ENCODE results near the gene RAB34. TPM values are rescaled to one million over a fixed set of nuclear protein-coding genes. Genes with fewer than 3 reads are reported as not detected.

Gene RAB34
- total RNA-seq, 1 experiment from 2014 or later, result 161 TPM

DNA sequence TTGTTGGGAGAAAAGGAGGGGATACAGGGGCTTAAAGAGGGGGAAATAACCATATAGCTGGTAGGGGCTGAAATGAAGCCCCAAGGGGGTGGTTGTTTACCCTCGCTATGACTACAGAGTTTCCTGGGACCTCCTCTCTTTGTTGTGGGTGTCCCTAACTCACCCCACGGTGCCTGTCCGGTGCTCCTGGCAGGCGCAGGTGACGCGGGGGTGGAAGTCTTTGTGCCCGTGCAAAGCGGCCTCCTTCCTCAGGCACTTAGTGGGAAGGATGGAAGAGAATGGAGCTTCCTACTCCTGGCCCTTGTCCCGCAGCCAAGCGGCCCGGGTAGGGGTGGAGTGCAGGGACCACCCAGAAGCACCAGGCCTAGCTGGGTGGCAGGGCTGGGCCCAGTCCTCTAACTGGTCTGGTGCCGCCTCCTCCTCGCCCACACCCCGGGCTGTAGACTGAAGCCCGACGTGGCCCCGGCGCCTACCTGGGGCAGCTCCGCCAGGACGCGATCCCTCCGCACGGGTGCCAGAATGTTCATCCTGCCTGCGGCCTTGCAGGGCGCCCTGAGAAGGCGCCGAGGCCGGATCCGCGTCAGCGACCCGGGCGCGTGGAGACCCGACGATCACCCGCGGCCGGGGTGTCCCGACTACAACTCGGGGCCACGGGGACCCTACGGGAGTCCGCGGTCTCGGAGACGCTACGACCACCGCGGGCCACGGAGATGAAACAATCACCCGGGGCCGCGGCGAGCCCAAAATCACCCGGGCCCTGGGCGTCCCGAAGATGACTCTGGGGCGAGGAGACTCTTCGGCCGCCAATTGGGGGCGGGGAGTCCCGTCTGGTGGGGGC lies 709 bp downstream of the RAB34 start:
- Histone ChIP-seq H3K27ac (peak overlapping the region; percentile 82), H3K4me1 (replicated peaks; ENCODE audit: insufficient read depth) (peaks cover 28% of the 10 kb centered on the region), H3F3A (ENCODE audit: insufficient read depth, low read depth) (peaks cover 66% of the 10 kb centered on the region), H3K27me3 (ENCODE audit: insufficient read depth, low read depth) (no peaks in the 10 kb centered on the region), H3K9me2 (ENCODE audit: insufficient read depth) (no peaks in the 10 kb centered on the region), H3K79me2 (ENCODE audit: low read depth) (peaks cover 53% of the 10 kb centered on the region), H3K9me3 (ENCODE audit: insufficient read depth, low read depth) (no peaks in the 10 kb centered on the region), H3K36me3 (ENCODE audit: low read depth) (peaks cover 23% of the 10 kb centered on the region), H3K4me2 (peak overlapping the region; percentile 97), H2AFZ (peak overlapping the region; percentile 91), H3K4me3 (peak overlapping the region; percentile 87), H4K20me1 (ENCODE audit: insufficient read depth) (peaks cover 13% of the 10 kb centered on the region)
- TF ChIP-seq, protein P1, sequence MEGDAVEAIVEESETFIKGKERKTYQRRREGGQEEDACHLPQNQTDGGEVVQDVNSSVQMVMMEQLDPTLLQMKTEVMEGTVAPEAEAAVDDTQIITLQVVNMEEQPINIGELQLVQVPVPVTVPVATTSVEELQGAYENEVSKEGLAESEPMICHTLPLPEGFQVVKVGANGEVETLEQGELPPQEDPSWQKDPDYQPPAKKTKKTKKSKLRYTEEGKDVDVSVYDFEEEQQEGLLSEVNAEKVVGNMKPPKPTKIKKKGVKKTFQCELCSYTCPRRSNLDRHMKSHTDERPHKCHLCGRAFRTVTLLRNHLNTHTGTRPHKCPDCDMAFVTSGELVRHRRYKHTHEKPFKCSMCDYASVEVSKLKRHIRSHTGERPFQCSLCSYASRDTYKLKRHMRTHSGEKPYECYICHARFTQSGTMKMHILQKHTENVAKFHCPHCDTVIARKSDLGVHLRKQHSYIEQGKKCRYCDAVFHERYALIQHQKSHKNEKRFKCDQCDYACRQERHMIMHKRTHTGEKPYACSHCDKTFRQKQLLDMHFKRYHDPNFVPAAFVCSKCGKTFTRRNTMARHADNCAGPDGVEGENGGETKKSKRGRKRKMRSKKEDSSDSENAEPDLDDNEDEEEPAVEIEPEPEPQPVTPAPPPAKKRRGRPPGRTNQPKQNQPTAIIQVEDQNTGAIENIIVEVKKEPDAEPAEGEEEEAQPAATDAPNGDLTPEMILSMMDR (conservative IDR thresholded peaks at IDR 0.05), result no peak
- no peak for TF ChIP-seq EZH2 (IDR thresholded peaks at IDR 0.05; ENCODE audit: low read depth)
- BruUV-seq (replicated peaks), result TSS peak; percentile 25
- intact Hi-C loops (cut with micrococcal nuclease; ENCODE audit: unreplicated experiment), result loop anchor here (5.0 kb wide), 1 partner anchor 185 kb away; the partner anchor contains the start of gene DHRS13
- ChIA-PET POLR2A (ENCODE audit: unreplicated experiment) (interaction anchor here (0.6 kb wide), 1 partner anchor 139 kb away, joined by 6 read pairs; no protein-coding TSS in a partner anchor), CTCF (interaction anchor here (0.7 kb wide), 1 partner anchor 401 kb away, joined by 3 read pairs; no protein-coding TSS in a partner anchor)
- peak in 1 of 2 experiments; percentile 25 for DNase-seq

DNA sequence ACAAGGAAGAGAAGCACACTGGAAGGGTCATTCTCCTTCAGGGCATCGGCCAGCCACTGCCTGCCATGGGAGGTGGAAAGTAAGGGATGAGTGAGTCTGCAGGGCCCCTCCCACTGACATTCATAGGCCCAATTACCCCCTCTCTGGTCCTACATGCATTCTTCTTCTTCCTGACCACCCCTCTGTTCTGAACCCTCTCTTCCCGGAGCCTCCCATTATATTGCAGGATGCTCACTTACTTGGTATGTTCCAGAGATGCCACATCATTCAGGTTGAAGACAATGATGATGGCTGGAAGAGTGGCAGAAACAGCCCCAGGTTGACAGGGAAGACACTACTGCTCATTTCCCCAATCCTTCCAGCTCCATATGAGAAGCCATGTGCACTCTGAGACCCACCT lies 2.5 kb downstream of the RAB34 start:
- H3K4me2 ChIP-seq, result 0 out of 2 replicates have a peak overlapping the region, but pooled peaks have one; percentile 97
- peaks cover 6% of the 10 kb centered on the region for H3K36me3 ChIP-seq (ENCODE audit: low read depth)
- POLR2A ChIA-PET (ENCODE audit: unreplicated experiment), result no interaction called here
- peaks cover 25% of the 10 kb centered on the region for H3K4me1 ChIP-seq (replicated peaks; ENCODE audit: insufficient read depth)
- no peak overlapping the region for H3K4me3 ChIP-seq
- CTCF ChIA-PET, result no interaction called here
- H3K9me3 ChIP-seq (ENCODE audit: insufficient read depth, low read depth), result no peaks in the 10 kb centered on the region
- peaks cover 36% of the 10 kb centered on the region for H3K79me2 ChIP-seq (ENCODE audit: low read depth)
- no TSS peak for BruUV-seq (replicated peaks)
- intact Hi-C loops (cut with micrococcal nuclease; ENCODE audit: unreplicated experiment), result loop anchor here (5.0 kb wide), 1 partner anchor 187 kb away; the partner anchor contains the start of gene DHRS13
- no peak for DNase-seq
- H3K9me2 ChIP-seq (ENCODE audit: insufficient read depth), result no peaks in the 10 kb centered on the region
- no peaks in the 10 kb centered on the region for H3K27me3 ChIP-seq (ENCODE audit: insufficient read depth, low read depth)
- H3F3A ChIP-seq (ENCODE audit: insufficient read depth, low read depth), result peaks cover 59% of the 10 kb centered on the region
- H4K20me1 ChIP-seq (ENCODE audit: insufficient read depth), result no peaks in the 10 kb centered on the region
- H2AFZ ChIP-seq, result no peak overlapping the region
- H3K27ac ChIP-seq, result no peak overlapping the region
- no peak for TF ChIP-seq EZH2 (IDR thresholded peaks at IDR 0.05; ENCODE audit: low read depth)
- TF ChIP-seq, protein P1 (conservative IDR thresholded peaks at IDR 0.05), result no peak

DNA sequence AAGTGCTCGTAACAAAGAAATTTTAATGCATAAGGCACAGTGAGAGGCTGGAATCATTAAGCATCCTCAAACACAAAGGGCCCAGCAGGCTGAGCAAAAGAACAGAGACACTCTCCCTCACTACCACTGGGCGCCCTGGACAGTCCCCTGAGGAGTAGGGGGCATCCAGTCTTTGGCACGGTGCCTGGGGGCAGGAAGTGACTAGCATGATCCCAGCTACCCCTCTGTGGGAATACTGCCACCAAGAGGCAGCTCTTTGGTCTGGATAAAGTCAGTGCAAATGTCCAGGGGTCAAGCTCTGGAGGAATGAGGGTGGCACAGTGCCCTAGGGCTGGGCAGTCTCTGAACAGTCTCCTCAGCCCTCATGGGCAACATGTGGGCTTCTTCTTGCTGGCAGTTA lies 3.4 kb downstream of the RAB34 start:
- BruUV-seq (replicated peaks), result no TSS peak
- TF ChIP-seq, protein P1 (conservative IDR thresholded peaks at IDR 0.05), result no peak
- no peak for TF ChIP-seq EZH2 (IDR thresholded peaks at IDR 0.05; ENCODE audit: low read depth)
- H3K79me2 ChIP-seq (ENCODE audit: low read depth), result peaks cover 31% of the 10 kb centered on the region
- POLR2A ChIA-PET (ENCODE audit: unreplicated experiment), result no interaction called here
- no peaks in the 10 kb centered on the region for H3K9me3 ChIP-seq (ENCODE audit: insufficient read depth, low read depth)
- H3K9me2 ChIP-seq (ENCODE audit: insufficient read depth), result no peaks in the 10 kb centered on the region
- peaks cover 29% of the 10 kb centered on the region for H3K4me1 ChIP-seq (replicated peaks; ENCODE audit: insufficient read depth)
- H3K36me3 ChIP-seq (ENCODE audit: low read depth), result peaks cover 6% of the 10 kb centered on the region
- H3K4me2 ChIP-seq, result no peak overlapping the region
- no peak overlapping the region for H2AFZ ChIP-seq
- H4K20me1 ChIP-seq (ENCODE audit: insufficient read depth), result no peaks in the 10 kb centered on the region
- no peak for DNase-seq
- no peak overlapping the region for H3K4me3 ChIP-seq
- CTCF ChIA-PET, result no interaction called here
- peaks cover 61% of the 10 kb centered on the region for H3F3A ChIP-seq (ENCODE audit: insufficient read depth, low read depth)
- no peak overlapping the region for H3K27ac ChIP-seq
- no peaks in the 10 kb centered on the region for H3K27me3 ChIP-seq (ENCODE audit: insufficient read depth, low read depth)
- intact Hi-C loops (cut with micrococcal nuclease; ENCODE audit: unreplicated experiment), result no loop called here
